ENCODE data around the gene DGKZ.

The DGKZ gene

GRCh38 chr11:46383404-46383758 lies 36.1 kb downstream of the DGKZ start:
- DNase-seq = no peak

DNA sequence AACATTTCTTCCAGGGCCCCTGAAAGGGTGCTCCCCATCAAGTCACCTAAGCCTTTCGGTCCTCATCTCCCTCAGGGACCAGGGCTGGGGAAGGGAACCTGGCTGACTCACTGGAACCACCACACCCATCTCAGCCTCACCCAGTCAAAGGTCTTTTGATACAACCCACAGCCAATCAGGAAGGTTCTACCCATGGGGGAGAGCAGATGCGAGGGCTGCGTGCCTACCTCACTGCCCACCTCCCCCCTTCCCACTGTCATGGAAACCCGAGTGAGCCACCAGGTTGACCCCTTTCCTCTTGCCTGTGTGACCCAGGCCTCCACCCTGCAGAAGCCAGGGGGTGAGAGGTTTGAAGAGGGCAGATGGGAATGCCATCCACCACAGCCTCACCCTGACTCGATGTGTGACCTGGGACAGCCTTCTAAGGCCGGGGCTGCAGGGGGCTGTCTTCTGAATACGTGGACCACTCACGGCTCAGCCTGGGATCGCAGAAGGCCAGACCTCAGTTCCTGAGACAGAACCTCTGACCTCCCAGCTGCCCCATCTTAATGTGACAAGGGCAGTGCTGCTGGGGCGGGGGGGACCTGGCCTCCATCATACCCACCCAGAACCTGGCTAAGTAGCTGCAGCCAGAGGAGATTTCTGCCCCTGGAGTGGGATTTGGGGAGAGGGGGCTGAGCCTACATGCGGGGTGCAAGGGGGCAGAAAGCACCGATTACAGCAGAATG lies 36.9 kb downstream of the DGKZ start:
- no peak for DNase-seq

DNA sequence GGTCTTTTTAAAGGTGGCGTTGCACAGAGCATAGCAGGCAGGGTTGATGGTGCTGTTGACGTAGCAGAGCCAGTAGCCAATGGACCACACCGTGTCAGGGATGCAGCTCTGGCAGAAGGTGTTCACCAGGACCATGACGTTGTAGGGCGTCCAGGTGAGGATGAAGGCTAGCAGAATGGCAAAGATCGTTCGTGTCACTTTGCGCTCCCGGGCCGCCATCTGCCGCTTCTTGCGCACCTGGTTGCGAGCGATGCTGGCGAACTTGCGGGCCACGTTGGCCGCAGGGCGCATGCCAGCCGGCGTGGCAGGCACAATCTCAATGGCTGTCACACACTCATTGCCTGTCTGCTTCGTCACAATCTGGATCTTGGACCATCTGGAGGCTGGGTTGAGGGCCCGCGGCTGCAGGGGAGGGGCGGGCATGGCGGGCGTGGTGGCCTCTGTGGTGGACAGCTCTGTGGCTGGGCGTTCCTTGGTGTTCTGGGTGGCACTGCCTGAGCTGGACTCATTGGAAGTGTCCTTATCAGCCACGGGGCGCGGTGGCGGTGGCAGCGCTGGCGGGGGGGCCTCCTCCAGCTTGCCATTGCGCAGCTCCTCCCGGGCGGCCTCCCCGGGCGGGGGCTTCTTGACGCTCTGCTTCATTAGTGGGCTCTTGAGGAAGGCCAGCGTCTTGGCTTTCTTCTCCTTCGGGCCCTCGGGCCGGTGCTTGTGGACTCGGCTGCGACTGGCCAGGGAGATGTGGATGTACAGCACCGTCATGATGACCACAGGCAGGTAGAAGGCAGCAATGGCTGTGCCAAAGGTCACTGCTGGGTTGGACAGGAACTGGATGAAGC lies 38.1 kb downstream of the DGKZ start:
- no peak for DNase-seq

DNA sequence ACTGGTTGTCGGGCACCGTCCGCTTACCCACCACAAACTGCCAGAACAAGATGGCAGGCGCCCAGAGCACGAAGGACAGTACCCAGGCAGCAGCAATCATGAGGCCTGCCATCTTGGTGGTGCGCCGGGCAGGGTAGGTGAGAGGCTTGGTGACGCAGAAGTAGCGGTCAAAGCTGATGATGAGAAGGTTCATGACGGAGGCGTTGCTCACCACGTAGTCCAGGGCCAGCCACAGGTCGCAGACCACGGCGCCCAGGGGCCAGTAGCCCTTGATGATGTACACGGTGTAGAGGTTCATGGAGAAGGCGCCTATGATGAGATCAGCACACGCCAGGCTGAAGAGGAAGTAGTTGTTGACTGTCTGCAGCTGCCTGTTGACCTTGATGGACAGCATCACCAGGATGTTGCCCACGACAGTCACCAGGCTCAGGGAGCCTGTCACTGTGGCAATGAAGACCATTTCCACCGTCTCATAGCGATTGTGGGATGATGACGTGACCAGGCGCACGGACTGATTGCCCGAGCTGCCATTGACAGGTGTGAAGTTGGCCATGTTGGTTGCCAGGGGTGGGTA lies 38.8 kb downstream of the DGKZ start:
- DNase-seq = peak; percentile 31

DNA sequence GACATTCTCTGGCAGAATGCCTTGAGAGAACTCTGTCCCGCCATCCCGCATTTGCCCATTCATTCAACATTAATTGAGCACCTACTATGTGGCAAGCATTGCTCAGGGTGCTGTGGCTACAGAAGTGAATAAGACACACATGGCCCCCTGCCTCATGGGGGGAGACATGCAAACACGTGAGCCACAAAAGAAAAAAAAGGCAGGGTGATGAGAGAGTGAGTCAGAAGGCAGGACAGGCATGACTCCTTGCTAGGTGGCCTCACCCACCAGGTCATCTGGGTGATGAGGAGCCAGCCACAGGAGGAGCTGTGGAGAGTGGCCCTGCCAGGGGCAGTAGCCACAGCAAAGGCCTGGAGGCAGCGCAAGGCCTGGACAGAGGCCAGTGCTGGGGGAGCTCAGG lies 39.4 kb downstream of the DGKZ start:
- DNase-seq = no peak

DNA sequence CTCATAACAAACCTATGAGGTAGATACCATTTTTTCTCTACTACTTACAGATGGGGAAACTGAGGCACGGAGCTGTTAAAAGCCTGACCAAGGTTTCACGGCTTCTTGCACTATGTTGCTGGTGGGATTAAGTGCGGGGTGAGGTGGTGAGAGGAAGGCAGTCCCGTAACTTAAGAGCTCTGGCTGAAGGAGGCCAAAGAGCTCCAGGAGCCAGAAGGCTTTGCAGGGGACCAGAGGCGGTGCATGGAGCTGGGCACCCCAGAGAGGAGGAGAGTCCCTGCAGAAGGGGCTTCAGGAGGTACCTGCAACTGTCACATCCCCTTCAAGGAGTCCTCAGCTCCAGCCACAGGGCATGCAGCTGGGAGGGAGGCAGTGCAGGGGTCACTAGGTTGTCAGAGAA lies 40.2 kb downstream of the DGKZ start:
- no peak for DNase-seq

DNA sequence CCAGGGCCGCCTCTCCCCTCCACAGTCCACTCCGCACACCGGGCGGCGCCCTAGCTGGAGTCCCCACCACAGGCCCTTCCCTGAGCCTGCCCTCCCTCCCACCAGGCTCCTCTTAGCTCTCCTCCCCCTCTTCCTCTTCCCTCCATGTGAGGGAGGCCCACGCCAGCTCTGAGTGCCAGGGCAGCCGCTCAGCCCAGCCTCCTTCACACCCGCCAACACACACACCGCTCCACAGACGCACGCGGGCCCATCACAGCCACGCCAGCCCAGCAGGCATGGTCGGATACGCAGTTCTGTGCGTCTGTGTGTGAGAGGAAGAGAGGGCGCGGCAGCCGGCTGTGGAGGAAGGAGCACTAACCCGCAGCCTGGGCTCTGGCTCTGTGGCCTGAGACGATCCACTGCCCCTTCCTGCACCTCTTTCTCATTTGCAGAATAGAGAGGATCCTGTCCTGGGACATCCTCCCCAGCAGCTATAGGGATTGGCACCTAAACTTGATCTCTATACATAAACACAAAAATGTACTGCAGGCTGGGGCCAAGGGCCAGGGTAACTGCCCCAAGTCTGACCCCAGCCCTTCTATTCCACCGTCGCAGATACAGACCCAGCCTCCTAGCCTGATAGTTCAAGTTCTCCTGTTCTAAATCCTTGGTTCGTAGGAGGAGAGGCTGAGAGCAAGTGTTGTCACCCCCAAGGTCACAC lies 40.8 kb downstream of the DGKZ start:
- DNase-seq = peak; percentile 69

DNA sequence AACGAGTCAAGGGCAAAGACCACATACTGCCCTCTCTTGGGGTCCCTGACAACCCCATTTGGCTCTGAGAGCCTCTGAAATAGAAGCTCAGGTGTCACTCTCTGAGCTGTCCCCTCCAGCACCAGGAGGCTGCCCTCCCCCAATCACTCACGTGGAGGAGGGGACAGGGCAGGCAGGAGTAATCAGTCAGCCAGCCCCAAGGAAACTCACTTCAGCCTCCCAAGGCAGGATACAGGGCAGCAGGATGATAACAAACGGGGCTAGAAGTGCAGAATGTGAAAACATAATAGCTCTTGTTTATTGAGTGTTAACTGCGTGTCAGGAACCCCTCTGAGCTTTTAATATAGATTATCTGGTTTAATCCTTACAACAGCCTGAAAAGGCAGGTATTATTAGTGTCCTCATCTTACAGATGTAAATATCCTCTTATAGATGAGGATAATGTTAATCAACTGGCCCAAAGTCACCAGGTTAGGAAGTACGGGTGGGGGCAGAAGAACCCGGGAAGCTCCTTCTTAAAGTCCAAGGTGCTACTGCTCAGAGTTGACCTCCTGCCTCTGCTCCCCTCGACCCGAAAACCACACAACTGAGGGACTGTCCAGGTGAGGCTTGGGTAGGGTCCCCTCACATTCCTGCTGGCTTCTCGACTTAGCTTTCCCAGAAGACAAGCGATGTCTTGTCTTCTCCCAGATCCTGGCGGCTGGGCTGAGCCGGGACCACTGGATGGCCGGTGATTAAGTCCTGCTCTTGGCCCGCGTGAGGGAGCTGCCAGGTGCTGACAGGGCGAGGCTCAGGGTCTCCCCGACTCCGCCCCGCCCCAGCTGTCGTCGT lies 41.6 kb downstream of the DGKZ start:
- DNase-seq = peak; percentile 41

GRCh38 chr11:46389450-46390330 lies 42.4 kb downstream of the DGKZ start:
- DNase-seq = peak; percentile 89

DNA sequence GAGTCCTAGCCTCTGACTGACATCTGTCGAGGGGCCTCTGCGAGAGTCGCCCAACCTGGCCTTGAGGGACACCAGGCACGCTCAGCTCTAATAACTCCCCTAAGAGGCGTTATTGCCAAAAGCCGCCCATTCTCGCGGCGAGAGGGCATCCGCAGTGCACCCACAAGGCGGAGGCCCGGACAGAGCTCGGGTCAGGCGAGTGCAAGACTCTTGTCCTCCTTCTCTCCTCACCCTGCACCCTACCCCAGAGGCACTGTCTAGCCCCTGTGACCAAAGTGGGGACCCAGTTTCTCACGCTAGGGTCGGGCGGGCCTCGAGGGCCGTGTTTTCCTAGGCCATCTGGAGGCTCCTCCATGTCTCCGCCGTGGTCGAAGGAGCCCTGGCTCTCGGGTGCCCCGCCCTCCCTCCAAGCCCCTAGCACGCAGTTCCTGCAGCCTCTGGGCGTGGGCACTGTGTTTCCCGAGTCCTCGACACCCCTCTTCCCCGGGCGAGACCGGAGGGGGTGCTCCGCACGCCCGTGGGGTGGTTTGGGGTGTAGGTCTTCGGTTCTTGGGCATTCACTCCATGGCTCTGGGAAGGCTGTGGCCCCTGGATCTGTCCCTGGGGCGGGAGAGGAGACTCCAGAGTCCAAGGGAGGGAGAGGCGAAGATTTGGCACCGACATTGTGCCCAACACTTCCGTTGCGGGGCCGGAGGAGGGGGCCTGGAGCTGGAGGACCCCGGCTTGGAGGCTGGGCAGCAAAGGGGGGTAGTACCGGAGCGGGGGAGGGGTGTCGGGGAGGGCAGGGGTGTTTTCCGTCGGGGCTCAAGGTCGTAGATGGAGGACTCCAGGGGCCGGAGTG lies 43.3 kb downstream of the DGKZ start:
- peak; percentile 31 for DNase-seq

GRCh38 chr11:46391186-46391577 lies 43.9 kb downstream of the DGKZ start:
- no peak for DNase-seq

DNA sequence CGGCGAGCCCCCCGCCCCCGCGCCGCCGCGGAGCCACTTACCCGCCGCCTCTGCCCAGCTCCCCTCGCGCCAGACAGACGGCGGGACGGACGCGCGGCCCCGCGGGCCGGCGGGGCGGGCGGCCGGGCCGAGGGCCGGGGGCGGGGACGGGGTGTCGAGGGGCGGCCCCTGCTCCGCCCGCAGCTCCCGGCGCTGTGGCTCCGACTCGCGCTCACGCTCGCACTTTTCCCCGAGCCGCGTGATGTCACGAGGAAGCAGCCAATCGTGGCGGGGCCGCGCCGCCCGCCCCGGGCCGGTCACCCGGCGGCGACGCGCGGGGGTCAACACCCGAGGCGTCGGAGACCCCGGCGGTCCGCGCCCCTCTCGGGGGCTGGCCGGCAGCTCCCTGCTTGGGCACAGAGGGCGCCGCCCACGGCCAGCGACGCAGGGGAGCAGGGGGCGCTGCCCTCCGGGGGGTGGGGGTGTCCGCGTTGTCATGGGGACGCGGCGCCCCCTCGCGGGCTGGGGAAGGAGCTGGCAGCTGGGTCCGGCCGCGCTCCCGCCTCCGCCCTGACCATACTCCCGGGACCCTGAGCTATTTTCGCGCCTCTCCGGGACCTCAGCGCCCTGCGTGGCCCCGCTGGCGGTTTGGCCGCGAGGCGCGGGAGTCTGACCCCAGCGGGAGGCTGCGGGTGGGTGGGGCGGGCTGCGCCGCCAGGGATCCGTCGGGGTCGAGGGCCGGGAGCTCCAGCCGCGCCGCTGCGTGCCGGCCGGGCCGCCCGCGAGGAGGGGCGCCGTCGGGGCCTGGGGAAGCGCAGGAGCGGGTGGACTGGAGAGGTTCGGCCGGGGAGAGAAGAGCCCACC lies 44.5 kb downstream of the DGKZ start, which contains the start of gene CHRM4:
TSS of gene CHRM4 (minus strand) at position 199 of the 843 bp plus-strand sequence. CDS start 5,219 bp downstream, outside the sequence.
- peak; percentile 65 for DNase-seq

GRCh38 chr11:46392421-46393230 lies 45.4 kb downstream of the DGKZ start:
- DNase-seq = peak; percentile 94

DNA sequence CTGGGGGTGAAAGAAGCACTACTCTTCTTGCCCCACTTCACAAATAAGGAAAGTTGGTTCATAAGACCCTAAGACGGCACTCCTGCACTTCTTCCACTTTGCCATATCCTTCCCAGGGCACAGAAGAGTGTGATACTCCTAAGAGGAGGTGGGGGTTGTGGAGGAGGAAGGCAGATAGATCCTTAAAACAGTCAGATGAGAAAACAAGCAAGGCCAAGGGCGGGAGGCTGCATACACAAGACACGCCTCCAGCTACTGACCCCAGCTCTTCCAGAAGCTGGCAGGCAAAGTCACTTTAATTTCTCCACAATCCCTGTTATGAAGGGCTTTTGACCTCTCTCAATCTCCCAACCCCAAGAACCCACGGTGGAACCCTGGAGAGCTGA lies 46.0 kb downstream of the DGKZ start:
- no peak for DNase-seq

DNA sequence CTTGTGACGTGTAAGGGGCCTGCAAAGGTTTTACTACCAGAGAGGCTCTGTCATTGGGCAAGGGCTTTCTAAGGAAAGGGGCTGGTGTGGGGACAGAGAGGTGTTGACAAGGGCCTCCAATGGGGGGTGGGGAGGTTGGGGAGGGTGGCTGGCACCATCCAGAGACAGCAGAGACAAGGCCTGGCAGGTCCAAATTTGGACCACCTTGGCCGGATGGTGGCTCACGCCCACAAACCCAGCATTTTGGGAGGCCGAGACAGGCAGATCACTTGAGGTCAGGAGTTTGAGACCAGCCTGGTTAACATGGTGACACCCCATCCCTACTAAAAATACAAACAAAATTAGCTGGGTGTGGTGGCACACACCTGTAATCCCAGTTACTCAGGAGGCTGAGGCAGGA lies 46.5 kb downstream of the DGKZ start:
- no peak for DNase-seq

GRCh38 chr11:46397526-46397925 lies 50.3 kb downstream of the DGKZ start:
- no peak for DNase-seq

DNA sequence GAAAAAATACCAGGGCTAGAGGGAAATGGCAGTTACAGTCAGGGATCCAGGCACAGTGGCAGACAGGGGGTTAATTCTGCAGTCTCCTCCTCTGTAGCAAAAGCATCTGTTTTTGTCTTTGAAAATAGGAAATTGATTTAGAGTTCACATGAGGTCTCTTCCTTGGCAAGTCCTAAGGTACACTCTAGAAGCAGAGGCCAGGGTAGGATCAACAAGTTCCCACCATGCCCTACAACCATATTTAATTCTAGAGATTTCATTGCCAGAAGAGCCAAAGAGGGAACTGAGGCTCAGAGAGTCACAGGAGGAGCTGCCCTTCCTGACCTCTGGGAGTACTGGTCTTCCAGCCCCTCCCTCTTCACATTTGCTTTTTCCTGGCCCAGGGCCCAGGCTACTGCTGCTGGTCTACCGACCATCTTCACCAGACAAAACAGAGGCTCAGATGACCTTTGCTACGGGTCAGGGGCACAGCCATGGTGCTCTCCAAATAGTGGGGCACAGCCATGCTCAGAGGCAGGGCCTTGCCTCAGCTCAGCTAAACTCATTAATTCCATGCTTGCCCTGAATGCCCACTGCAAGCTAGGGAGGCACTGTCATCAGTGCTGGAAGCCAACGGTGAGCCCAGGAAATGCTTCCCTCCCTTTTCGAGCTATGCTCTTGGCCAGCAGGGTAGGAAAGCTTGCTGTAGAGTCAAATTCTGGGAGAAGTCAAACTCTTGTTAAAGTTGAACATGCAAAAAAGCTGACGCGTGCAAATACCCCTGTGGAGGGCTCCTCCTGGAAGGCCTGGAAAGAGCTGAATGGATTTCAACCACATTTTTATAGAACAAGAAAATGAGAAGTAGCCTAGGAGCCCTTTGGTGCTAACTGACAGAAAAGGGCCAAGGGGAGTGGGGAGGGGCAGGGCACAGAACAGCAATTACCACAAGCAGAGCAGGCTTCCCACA lies 56.0 kb downstream of the DGKZ start:
- no peak for DNase-seq
